Astrocyte (in vitro differentiated cells and primary cell): ENCODE measurements around the gene DAP.

ENCODE experiments used
- CTCF ChIP-seq: IDR thresholded peaks from 2 replicates; pipeline ENCODE4 v1.5.1; 2011; ENCODE audit warnings: low read depth, mild to moderate bottlenecking, inconsistent platforms, low read length, moderate library complexity; ENCODE audit not compliant: insufficient read depth
- EZH2 ChIP-seq: IDR thresholded peaks from 2 replicates; pipeline ENCODE4 v1.6.1; 2012; ENCODE audit warnings: mild to moderate bottlenecking, low read length, inconsistent platforms; ENCODE audit not compliant: insufficient read depth

DNA sequence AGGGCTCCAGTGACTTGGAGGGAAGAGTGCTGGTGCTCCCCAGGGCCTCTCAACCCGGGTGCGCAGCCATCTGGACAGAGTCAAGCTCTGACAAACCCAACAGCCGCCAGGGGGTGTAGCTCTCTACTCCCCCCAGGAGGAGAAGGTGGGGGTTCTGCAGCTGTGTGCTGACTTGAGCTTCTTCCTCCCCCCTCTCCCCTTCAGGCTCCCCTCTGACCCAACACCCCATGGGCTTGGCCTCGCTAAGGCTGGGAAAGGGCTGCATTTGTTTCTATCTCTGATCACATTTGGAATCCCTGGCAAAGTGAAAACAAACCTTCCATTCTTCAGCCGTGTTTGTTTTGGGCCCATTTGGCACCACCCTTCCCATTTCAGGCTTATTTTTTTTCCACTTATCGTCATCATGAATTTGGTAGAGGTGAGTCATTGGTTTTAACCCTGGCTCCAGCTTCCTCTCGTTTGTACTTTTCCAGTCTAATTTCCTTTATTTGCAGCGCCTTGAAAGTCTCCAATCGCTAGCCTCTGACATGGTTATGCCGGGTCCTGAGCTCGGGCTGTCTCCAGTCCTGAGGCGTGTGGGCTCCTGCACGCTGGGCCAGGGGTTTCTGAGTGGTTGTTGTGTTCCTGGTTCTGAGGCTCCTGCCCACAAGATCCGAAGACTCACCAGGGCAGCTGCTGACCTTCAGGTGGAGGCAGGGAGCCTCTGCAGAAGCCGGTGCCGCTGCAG, 36.1 kb downstream of the DAP start:
- TF ChIP-seq CTCF (peak; percentile 40), EZH2 (no peak)
